Measurements from ENCODE around the gene ATF1. TPM values are rescaled to one million over a fixed set of nuclear protein-coding genes. Genes with fewer than 3 reads are reported as not detected.

ATF1 gene
- total and polyA plus RNA-seq, 2 of the 8 experiments (the other 6 are each of a cell fraction or from before 2014, with no cell fraction given): 23.2 to 41.8 TPM

DNA sequence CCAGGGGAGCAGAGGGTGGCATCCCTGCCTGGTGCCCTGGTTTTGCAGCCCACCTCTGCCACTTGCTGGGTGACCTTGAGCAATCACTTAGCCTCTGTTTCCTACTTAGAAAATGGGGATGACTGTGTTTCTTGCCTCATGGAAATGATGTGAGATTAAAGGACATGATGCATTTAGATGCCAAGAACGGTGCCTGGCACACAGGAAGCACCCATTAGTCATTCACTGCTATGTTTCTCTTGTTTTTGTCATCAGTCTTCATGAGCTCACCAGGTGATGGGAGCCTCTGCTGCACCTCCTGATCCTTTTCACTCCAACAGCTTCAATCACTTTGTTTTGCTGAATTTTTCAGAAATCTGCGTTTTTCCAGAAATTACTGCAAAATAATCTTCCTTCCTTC lies 23.6 kb upstream of the ATF1 start (continued):
- TF ChIP-seq, protein P1, sequence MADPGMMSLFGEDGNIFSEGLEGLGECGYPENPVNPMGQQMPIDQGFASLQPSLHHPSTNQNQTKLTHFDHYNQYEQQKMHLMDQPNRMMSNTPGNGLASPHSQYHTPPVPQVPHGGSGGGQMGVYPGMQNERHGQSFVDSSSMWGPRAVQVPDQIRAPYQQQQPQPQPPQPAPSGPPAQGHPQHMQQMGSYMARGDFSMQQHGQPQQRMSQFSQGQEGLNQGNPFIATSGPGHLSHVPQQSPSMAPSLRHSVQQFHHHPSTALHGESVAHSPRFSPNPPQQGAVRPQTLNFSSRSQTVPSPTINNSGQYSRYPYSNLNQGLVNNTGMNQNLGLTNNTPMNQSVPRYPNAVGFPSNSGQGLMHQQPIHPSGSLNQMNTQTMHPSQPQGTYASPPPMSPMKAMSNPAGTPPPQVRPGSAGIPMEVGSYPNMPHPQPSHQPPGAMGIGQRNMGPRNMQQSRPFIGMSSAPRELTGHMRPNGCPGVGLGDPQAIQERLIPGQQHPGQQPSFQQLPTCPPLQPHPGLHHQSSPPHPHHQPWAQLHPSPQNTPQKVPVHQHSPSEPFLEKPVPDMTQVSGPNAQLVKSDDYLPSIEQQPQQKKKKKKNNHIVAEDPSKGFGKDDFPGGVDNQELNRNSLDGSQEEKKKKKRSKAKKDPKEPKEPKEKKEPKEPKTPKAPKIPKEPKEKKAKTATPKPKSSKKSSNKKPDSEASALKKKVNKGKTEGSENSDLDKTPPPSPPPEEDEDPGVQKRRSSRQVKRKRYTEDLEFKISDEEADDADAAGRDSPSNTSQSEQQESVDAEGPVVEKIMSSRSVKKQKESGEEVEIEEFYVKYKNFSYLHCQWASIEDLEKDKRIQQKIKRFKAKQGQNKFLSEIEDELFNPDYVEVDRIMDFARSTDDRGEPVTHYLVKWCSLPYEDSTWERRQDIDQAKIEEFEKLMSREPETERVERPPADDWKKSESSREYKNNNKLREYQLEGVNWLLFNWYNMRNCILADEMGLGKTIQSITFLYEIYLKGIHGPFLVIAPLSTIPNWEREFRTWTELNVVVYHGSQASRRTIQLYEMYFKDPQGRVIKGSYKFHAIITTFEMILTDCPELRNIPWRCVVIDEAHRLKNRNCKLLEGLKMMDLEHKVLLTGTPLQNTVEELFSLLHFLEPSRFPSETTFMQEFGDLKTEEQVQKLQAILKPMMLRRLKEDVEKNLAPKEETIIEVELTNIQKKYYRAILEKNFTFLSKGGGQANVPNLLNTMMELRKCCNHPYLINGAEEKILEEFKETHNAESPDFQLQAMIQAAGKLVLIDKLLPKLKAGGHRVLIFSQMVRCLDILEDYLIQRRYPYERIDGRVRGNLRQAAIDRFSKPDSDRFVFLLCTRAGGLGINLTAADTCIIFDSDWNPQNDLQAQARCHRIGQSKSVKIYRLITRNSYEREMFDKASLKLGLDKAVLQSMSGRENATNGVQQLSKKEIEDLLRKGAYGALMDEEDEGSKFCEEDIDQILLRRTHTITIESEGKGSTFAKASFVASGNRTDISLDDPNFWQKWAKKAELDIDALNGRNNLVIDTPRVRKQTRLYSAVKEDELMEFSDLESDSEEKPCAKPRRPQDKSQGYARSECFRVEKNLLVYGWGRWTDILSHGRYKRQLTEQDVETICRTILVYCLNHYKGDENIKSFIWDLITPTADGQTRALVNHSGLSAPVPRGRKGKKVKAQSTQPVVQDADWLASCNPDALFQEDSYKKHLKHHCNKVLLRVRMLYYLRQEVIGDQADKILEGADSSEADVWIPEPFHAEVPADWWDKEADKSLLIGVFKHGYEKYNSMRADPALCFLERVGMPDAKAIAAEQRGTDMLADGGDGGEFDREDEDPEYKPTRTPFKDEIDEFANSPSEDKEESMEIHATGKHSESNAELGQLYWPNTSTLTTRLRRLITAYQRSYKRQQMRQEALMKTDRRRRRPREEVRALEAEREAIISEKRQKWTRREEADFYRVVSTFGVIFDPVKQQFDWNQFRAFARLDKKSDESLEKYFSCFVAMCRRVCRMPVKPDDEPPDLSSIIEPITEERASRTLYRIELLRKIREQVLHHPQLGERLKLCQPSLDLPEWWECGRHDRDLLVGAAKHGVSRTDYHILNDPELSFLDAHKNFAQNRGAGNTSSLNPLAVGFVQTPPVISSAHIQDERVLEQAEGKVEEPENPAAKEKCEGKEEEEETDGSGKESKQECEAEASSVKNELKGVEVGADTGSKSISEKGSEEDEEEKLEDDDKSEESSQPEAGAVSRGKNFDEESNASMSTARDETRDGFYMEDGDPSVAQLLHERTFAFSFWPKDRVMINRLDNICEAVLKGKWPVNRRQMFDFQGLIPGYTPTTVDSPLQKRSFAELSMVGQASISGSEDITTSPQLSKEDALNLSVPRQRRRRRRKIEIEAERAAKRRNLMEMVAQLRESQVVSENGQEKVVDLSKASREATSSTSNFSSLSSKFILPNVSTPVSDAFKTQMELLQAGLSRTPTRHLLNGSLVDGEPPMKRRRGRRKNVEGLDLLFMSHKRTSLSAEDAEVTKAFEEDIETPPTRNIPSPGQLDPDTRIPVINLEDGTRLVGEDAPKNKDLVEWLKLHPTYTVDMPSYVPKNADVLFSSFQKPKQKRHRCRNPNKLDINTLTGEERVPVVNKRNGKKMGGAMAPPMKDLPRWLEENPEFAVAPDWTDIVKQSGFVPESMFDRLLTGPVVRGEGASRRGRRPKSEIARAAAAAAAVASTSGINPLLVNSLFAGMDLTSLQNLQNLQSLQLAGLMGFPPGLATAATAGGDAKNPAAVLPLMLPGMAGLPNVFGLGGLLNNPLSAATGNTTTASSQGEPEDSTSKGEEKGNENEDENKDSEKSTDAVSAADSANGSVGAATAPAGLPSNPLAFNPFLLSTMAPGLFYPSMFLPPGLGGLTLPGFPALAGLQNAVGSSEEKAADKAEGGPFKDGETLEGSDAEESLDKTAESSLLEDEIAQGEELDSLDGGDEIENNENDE (IDR thresholded peaks at IDR 0.05; ENCODE audit: insufficient replicate concordance, low read length): no peak
- TF ChIP-seq POU5F1 (IDR thresholded peaks at IDR 0.05; ENCODE audit: low read depth, low read length): no peak
- no peak for TF ChIP-seq SRF (IDR thresholded peaks at IDR 0.05; ENCODE audit: low read depth, low read length)
- TF ChIP-seq SIN3A (conservative IDR thresholded peaks at IDR 0.05 in 1 of 2, IDR thresholded peaks at IDR 0.05 in 1 of 2; ENCODE audit: low read depth in 1 of 2, low read length in 2 of 2): no peak
- no peak for TF ChIP-seq KDM5A (IDR thresholded peaks at IDR 0.05; ENCODE audit: low read length)
